Adipocyte (in vitro differentiated cells): ENCODE results near the gene MICAL2.

Source experiments
- DNase-seq: peaks from one replicate; pipeline ENCODE4 v3.0.0-alpha.2; 2015; ENCODE audit warnings: low read depth
- H3K27me3 ChIP-seq: replicated peaks from 2 replicates; pipeline ENCODE4 v1.7.0; 2013; ENCODE audit warnings: mild to moderate bottlenecking, low read length, moderate library complexity; ENCODE audit not compliant: control insufficient read depth, insufficient read depth
- H3K36me3 ChIP-seq: 2 replicates; pipeline ENCODE4 v1.7.0; 2013; ENCODE audit warnings: low read length, mild to moderate bottlenecking, moderate library complexity; ENCODE audit not compliant: control insufficient read depth, insufficient read depth, severe bottlenecking
- H3K4me1 ChIP-seq: 2 replicates; pipeline ENCODE4 v1.7.0; 2013; ENCODE audit warnings: mild to moderate bottlenecking, low read length, moderate library complexity; ENCODE audit not compliant: control insufficient read depth, insufficient read depth
- H3K4me3 ChIP-seq: 2 replicates; pipeline ENCODE4 v1.7.0; 2013; ENCODE audit warnings: mild to moderate bottlenecking, low read length, moderate library complexity
- H3K9ac ChIP-seq: 2 replicates; pipeline ENCODE4 v1.7.0; 2013; ENCODE audit warnings: mild to moderate bottlenecking, low read length, moderate library complexity
- H3K9me3 ChIP-seq: 2 replicates; pipeline ENCODE4 v1.7.0; 2013; ENCODE audit warnings: mild to moderate bottlenecking, low read length, moderate library complexity; ENCODE audit not compliant: control insufficient read depth

Gene MICAL2

GRCh38 chr11:12222055-12222792 lies 111.8 kb downstream of the MICAL2 start:
- Histone ChIP-seq H3K4me3 (no peak overlapping the region), H3K4me1 (peaks cover 22% of the 10 kb centered on the region), H3K36me3 (peaks cover 24% of the 10 kb centered on the region), H3K27me3 (no peaks in the 10 kb centered on the region), H3K9me3 (no peaks in the 10 kb centered on the region), H3K9ac (no peak overlapping the region)
- no peak for DNase-seq

GRCh38 chr11:12223771-12224536 lies 113.6 kb downstream of the MICAL2 start:
- H3K27me3 ChIP-seq: no peaks in the 10 kb centered on the region
- no peaks in the 10 kb centered on the region for H3K9me3 ChIP-seq
- peaks cover 32% of the 10 kb centered on the region for H3K36me3 ChIP-seq
- H3K4me3 ChIP-seq: no peak overlapping the region
- H3K4me1 ChIP-seq: peaks cover 22% of the 10 kb centered on the region
- DNase-seq: no peak
- no peak overlapping the region for H3K9ac ChIP-seq

- no peaks in the 10 kb centered on the region for H3K27me3 ChIP-seq
- no peak overlapping the region for H3K9ac ChIP-seq
- H3K4me3 ChIP-seq: no peak overlapping the region
- H3K4me1 ChIP-seq: peaks cover 16% of the 10 kb centered on the region
- peak; percentile 58 for DNase-seq
- peaks cover 36% of the 10 kb centered on the region for H3K36me3 ChIP-seq
- H3K9me3 ChIP-seq: no peaks in the 10 kb centered on the region
Observed at GRCh38 chr11:12224537-12224893, 114.1 kb downstream of the MICAL2 start.

- peaks cover 10% of the 10 kb centered on the region for H3K4me1 ChIP-seq
- peaks cover 42% of the 10 kb centered on the region for H3K36me3 ChIP-seq
- no peak overlapping the region for H3K4me3 ChIP-seq
- no peaks in the 10 kb centered on the region for H3K27me3 ChIP-seq
- no peak overlapping the region for H3K9ac ChIP-seq
- no peak for DNase-seq
- H3K9me3 ChIP-seq: no peaks in the 10 kb centered on the region
Observed at GRCh38 chr11:12225046-12225739, 114.8 kb downstream of the MICAL2 start.

GRCh38 chr11:12226093-12226492 lies 115.7 kb downstream of the MICAL2 start:
- Histone ChIP-seq H3K9ac (no peak overlapping the region), H3K9me3 (no peaks in the 10 kb centered on the region), H3K4me3 (no peak overlapping the region), H3K4me1 (peaks cover under 1% of the 10 kb centered on the region), H3K36me3 (peaks cover 48% of the 10 kb centered on the region), H3K27me3 (no peaks in the 10 kb centered on the region)
- DNase-seq: no peak

GRCh38 chr11:12229450-12230229 lies 119.2 kb downstream of the MICAL2 start:
- H3K27me3 ChIP-seq: no peaks in the 10 kb centered on the region
- DNase-seq: no peak
- H3K9me3 ChIP-seq: no peaks in the 10 kb centered on the region
- no peak overlapping the region for H3K9ac ChIP-seq
- no peak overlapping the region for H3K4me3 ChIP-seq
- H3K36me3 ChIP-seq: peaks cover 46% of the 10 kb centered on the region
- peaks cover 14% of the 10 kb centered on the region for H3K4me1 ChIP-seq

GRCh38 chr11:12232160-12232559 lies 121.8 kb downstream of the MICAL2 start:
- Histone ChIP-seq H3K9ac (no peak overlapping the region), H3K4me3 (no peak overlapping the region), H3K4me1 (peaks cover 14% of the 10 kb centered on the region), H3K36me3 (peaks cover 33% of the 10 kb centered on the region), H3K27me3 (no peaks in the 10 kb centered on the region), H3K9me3 (no peaks in the 10 kb centered on the region)
- no peak for DNase-seq

- Histone ChIP-seq H3K9me3 (no peaks in the 10 kb centered on the region), H3K4me1 (peaks cover 20% of the 10 kb centered on the region), H3K36me3 (peaks cover 29% of the 10 kb centered on the region), H3K27me3 (no peaks in the 10 kb centered on the region), H3K4me3 (no peak overlapping the region), H3K9ac (no peak overlapping the region)
- peak; percentile 78 for DNase-seq
Observed at GRCh38 chr11:12232817-12233601, 122.6 kb downstream of the MICAL2 start.

GRCh38 chr11:12233602-12233925 lies 123.2 kb downstream of the MICAL2 start:
- peaks cover 25% of the 10 kb centered on the region for H3K36me3 ChIP-seq
- DNase-seq: no peak

GRCh38 chr11:12234221-12234620 lies 123.8 kb downstream of the MICAL2 start:
- peak; percentile 54 for DNase-seq
- H3K36me3 ChIP-seq: peaks cover 23% of the 10 kb centered on the region
- no peaks in the 10 kb centered on the region for H3K27me3 ChIP-seq
- H3K9ac ChIP-seq: no peak overlapping the region
- H3K4me1 ChIP-seq: peaks cover 26% of the 10 kb centered on the region
- no peak overlapping the region for H3K4me3 ChIP-seq
- peaks cover 6% of the 10 kb centered on the region for H3K9me3 ChIP-seq

More at GRCh38 chr11:12233602-12233925, 123.2 kb downstream of the MICAL2 start:
- no peak overlapping the region for H3K9ac ChIP-seq
- H3K27me3 ChIP-seq: no peaks in the 10 kb centered on the region
- no peak overlapping the region for H3K4me3 ChIP-seq
- H3K4me1 ChIP-seq: peaks cover 24% of the 10 kb centered on the region
- no peaks in the 10 kb centered on the region for H3K9me3 ChIP-seq
